HG02759 (cell line): ENCODE results near the gene FOXF2.

Experiments
- ATAC-seq: cut with Tn5 transposase; IDR thresholded peaks from one replicate; pipeline ENCODE4 v1.9.1; 2021; ENCODE audit warnings: mild to moderate bottlenecking, moderate library complexity; ENCODE audit not compliant: unreplicated experiment

The FOXF2 gene

DNA sequence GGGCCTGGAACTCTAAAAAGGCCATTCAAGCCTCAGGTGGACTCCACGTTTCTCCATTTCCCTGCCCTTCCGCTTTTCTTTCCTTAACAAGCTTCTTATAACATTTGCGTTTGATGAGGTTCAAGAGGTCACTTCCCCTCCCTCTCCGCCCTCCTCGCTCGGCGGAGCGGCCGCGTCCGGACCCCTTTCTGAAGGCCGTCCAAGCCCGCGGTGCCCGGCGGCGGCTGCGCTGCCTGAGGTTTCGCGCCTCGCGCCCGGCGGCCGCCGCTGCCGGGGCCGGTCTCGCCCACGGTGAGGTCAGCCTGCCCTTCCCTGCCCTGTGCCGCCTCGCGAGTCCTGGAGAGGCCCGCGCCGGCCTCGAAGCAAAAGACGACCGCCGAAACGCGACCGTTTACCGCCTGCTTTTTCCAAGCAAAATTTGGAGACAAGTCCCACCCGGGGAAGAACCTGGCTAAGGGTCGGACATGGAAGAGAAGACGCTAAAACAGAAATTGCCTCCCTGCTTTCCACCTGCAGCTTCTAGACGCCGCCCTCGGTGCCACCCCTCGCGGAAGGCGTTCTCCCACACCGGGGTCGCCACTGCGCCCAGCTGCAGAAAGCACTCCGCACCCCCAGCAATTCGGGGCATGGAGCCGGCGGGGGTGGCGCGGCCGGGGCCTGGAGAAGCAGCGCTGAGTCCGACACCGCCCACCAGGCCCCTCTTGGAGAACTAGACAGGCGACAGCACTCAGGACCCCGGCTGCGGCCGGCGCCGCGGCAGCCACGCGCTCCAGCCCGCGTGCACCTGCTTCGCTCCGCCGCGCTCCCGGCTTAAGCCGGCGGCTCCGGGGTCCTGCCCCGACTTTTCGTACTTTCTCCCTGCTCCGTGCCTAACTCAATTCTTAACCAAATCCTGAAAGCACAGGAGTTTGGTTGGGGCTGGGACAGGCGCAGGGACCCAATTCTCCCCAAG is 11.0 kb upstream of the FOXF2 start:
- ATAC-seq = no peak

DNA sequence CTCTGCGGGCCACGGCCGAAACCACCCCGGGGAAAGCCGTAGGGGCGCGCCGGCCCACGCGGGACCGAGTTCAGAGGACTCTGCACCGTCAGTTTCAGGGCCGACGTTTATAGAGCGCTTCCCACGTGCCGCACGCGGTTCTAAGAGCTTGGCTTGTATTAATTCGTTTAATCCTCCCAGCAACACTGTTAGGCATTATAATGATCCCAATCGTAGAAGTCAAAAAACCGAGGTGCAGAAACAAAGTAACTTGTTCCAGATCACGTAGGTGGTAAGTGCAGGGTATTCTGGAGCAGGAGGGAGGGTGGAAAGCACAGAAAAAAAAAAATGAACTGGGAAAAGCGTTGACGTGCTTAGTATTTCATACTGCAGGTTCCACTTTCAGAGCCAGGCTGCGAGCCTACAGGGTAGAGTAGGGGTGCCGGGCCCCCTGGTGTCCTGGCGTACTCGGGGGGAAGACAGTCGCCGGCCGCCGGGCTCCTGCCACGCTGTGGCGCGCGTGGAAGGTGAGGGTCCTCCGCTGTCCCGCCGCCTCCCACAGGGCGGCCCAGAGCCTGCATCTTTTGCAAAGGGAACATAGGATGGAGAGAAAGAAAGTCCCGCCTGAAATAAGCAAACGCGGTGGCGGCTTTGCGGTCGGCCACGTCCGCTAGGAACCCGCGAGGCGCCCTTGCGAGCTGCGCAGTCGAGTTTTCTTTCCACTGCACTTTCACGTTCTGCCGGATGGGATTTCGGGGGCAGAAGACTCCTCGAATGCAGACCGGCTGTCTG is 10.2 kb upstream of the FOXF2 start:
- ATAC-seq = no peak

DNA sequence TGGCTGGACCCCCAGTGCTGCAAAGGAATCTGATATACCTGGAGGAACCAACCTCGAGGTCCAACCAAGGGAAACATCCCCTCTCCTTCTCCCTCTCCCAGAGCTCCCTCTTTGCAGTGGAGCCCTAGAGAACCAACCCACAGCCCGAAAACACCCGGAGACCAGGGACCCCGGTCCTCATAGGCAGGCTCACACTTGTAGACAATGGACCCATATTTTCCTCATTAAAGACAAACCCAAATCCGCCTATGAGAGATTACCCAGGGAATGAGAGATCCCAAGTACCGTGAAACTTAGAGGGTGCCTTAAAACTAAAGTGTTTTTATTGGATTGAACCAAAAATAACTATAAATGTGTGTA is 9.6 kb upstream of the FOXF2 start:
- ATAC-seq = no peak

DNA sequence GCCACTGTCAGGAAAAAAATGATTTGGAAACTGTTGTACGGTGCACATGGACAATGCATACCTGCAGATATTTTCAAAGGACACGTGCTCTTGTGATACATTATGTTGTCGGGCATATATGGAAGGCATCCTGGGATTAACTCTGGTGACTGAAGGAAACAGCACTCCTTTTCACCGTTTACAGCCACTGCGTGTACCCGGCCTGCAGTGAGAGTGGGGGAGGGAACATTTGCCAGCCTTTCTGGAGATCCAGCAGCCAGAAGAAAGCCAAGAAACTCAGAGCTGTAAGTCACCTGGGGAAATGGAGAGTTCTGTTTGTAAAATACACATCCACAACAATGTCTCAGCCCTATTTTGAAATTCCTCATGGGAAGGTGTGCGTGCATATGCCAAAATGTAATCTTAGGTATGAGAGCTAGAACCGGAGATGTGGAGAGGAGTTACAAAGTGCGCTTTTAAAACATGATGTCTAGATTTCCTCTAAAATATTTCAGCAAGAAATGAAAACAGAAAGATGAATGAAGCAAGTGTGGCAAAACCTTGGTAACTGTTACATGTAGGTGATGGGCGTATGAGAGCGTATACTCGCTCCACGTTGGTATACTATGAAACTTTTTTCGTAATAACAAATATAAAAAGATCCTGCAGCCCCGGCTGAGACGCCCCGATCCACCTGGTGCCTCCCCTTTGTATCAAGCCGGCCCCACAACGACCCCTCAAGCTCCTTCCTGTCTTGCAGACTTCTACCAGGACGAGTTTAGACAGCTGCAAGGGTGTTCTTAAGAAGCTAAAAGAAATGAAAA is 8.6 kb upstream of the FOXF2 start:
- ATAC-seq = no peak

DNA sequence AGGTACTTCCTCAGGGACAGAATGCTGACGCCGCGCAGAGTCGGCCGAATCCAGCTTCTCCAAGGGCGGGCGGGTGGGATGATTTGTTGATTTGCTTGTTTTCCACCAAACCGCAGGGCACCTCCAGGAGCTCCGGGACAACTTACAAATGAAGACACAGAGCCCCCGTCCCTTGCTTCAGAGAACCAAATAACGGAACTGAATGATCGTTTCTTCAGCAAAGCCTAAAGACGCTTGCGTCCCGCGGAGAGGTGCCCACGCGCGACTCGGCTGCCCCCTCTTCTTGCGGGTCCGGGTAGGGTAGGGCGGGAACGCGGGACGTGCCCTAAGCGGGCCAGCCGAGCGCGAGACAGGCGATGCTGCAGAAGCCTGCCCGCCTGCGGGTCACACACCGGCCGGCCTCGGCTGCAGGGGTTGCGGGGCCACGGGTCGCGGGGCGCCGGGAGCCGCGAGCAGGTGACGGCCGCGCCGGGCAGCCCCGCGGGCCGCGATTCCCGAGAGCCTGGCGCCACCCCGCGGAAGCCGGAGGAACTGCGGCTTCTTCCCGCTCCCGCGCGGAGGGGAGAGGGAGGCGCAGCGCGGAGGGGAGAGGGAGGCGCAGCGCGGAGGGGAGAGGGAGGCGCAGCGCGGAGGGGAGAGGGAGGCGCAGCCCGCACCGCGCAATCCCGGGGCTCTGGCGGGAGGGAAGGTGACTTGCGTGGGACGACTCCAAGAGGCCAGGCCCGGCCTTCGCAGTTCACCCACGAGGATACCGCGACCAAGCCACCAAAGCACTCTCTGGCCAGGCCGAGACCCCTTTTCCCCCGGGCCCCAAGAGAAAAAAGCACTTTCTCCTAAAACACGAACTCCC is 7.7 kb upstream of the FOXF2 start:
- ATAC-seq = peak; percentile 52

DNA sequence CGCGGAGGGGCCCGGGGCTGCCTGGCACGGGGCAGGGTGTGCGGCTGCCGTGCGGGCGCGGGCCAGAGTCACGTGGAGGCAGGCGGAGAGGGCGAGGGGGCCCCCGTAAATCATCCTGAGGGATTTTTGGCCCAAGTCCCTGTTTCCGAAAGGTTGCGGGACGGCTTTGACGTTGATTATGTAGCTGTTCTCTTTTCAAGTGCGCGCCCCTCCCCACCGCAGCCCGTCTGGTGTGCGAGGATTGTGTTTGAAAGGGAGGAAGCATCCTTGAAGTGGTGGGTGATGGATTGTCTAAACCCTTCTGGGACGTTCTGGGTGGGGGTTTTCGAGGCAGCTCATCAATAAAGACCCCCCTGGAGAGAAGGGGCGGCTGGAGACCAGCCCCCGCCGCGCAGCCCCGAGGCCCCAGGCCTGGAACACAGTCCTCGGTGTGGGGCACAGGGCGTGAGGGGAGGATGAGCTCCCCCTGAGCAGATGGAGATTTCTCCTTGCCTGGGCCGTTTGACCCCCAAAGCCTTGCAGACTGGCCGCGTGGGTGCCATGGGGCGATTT is 7.0 kb upstream of the FOXF2 start:
- no peak for ATAC-seq

DNA sequence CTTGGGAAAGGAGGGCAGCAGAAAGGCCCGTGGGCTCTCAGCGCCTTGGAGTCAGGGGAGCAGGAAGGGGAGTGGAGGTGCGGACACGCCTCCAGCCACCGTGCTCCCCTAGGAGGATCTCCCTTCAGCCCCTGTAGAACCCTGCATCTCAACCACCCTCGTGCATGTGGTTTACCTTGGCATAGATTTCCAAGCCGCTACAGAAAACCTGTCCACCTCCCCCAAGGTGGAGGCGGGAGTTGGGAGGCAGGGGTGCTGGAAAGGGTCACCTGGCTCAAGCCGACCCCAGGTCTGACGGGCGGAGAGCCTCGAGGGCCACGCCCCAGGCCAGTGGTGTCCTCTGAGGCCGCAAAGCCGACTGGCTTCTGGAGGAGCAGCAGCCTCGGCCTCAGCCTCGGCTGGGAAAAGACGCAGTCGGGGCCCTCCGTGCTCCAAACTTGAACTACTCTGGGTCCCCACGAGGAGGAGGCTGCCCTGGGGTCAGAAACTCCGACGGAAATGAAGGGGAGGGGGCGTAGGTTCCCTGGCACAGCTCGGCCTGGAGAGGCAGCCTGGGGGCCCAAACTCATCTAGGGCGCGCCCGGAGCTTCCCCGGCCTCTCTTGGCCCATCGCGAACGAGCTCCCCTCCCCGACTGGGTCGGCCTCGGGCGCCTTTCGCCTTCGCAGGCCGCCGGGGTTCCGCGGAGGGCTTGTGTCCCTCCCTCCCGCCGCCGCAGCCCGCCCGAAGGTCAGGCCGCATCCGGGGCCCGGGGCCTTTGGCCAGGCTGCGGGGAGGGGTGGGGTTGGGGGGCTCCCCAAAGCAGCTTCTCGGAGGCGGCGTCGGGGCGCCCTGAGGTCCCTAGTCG is 6.3 kb upstream of the FOXF2 start:
- no peak for ATAC-seq

DNA sequence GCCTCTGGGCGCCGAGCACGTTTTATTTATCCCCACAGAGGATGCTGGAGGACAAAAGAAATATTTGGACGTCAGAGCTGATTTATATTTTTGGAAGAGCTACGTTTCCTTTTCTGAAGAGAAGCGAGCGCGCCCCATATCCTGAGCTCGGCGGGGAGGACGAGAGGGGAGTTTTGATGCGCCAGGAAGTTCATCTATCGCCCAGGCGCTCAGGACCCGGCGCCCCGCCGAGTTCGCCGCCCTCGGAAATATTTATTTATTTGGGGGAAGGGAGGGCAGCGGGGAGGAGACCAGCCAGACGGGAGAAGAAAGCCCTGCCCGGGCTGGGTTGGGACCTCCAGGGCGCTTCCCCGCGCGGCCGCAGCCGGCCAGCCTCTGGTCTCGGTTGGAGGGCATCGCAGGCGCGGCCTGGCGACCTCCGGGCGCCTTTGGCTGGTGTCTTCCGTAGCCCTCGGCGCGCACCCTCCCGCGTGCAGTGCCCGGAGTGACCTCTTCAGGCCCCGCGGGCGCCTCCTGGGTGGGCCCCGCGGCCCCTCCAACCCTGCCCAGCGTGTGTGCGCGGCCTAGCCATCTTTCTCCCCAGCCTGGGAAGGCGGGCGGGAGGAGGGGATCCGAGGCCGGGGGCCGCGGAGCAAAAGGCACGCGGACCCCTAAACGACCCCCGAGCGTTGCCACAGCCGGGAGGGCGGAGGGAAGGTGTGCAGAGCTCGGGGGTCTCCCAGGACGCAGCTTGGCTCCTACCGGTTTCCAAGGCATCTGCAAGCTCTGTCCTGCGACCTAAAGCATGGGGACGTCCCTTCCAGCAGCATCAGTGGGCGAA is 5.4 kb upstream of the FOXF2 start:
- ATAC-seq = no peak

DNA sequence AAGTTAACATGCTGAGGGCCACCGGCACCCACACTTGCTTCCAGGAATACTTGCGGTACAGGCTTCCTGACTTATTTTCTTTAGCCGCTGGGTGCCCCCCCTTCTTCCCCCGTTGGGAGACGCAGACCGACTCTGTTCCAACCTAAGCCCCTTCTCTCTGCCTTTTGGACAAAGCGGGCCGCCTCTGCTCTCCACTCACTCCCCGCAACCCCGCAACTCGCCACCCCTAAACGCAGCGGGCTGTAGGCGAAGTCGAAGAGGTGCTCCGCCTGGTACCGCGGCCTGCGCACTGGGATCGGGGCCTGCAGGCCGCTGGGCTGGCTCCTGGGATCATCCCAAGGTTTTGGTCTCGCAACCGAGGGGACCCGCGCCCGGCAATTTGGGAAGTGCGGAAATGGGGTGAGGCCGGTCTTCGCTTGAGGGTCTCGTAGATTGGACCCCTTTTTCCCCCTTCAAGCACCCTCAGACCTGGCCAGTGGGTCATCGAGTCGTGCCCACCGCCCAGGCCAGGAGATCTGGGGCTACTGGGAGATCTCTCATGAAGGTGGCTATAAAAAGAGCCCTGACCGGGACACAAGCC is 4.7 kb upstream of the FOXF2 start:
- ATAC-seq = no peak

DNA sequence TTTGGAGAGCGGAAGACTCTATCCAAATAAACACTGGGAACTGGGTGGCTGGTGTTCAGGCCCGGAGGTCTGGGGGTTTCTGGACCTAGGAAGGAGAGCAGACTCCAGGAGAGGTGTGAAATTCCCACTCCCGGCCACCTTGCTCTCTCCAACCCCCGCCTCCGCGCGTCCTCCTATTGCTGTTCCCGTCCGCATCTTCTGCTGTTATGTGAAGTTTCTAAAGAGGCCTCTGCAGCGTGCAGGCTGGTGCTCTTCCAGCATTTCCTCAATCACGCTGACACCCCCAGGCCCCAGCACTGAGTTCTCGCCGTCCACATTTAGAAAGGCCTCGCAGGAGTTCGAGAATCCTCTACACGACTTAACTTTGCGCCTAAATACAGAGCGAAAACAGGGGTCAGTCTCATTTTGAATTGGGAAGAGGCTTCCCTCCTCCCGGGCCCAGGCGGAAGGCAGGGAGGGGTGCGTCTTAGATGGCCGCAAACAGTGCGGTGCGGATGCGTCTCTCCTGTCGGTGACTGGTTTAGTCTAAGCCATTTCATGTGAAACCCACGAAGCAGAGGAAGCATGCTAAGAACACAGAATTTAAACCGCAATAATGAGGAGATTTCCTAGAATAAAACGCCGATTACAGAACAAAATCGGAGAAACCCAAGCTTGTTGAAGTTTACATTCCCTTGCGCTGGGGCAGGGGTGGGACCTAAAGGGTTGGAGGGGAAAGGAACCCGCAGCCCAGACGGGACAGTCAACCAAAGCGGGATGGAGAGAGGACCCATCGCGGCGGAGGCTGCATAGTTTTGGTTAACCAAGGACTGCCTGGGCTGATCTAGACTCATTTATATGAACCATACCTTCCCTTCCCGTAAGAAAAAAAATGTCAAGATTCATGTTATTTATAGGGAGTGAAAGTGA is 4.0 kb upstream of the FOXF2 start:
- no peak for ATAC-seq

DNA sequence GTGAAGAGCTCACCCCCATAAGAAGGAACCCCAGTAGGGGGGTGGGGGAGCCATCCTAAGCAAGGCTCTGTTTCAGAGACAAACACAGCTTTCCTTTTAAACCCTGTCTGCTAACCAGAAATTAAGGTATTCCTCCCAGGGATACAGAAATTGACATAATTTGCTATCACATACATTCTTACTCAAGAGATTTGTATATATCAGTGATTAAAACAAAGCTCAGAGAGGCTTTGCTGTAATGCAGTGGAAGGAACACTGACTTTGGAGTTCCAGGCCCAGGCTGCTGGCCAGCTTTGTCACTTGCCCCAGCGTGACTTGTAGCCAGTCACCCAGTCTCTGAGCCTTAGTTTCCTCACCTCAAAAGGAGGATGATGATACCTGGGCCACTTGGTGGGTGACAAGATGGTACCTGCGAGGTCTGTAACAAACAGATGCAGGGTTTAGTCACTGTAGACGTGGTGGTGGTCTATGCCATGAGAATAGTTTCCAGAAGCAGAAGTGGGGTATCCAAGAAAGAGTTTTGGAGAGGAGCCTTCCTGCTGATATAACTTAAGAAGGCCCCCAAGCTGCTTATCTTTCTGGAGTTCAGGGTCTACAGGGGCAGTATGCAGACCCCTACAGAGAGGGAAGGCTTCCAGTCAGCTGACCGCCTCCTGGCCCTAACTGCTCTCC is 3.2 kb upstream of the FOXF2 start:
- no peak for ATAC-seq

DNA sequence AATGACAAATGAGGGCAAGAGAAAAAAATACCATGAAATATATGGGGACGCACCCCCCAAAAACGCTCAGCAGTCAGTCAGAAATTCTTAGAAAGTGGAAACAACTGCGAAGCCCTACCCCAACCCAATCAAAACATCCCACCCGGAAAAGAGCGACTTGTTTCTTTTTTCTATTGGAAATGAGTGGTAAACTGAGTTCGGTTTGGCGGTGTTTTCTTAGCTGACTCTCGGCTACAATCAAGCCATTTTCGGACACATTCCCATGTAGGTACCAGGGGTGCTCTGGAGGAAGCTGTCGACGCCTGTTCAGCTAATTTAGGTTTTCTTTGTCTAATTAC is 1.9 kb upstream of the FOXF2 start:
- no peak for ATAC-seq

DNA sequence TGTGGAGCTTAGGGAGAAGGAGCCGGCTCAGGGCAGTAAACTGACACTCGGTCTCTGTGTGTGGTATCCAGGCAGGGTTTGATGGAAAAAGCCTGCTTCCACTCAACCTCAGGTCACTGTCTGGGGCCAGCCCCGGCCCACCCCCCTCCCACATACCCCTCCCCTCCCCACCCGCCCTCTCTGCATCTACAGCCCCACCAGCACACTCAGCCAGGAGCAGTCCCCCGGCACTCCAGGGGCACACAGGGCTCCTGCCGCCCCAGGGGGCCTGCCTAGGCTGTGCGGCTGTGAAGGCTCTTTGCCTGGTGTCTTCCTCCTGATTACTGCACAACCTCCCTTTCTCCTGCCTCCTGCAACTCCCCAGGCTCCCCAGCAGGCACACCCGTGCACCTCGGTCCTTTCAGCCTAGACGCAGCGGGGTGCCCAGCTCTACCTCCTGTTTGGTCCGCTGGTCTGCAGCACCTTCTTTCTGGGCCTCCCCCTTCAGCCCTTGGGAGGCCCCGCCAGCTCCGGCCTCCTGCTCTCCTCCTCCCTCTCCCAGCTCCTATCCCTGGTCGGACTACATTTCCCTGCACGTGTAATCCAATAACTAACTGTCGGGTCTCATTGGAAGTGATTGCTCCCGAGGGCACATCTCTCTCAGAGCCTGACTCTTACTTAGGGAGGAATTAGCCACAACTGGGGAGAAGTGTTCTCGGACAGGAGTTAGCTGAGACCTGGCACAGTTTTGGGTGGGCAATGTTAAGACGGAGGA is 1.3 kb upstream of the FOXF2 start:
- ATAC-seq = no peak

DNA sequence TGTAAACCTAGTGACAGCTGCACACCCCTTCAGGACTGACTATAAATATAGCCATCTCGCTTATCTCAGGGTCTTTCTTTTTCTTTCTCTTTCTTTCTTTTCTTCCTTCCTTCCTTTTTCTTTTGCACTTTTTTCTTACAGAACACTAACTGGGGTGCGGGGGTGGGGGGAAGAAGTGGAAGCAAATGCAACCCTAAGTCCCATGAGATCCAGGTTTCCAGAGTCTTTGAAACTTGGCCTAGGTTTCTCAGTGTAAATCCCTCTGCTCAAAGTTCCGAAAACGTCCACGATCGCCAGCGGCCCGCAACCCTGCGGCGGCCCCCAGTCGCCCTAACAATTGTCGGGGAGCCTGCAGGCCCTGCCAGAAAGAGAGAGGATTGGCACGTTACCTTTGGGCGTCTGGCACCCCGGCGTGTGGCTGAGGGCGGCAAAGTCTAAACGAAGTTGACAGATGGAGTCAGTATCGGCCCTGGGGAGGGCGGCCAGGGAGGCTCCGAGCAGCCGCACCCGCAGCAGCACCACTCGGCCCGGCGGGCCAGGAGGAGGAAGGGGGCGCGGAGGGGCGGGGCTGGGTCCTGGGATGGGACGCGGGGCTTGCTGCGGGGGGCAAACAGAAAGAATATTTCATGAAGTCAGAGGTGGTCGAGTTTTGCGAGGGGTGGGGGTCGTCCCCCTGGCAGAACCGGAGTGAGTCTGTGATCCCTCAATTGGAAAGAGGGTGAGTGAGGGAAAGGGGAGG is 577 bp upstream of the FOXF2 start:
- ATAC-seq = no peak
